Hepatocyte (in vitro differentiated cells): Measurements from ENCODE around the gene ZIM2.

ENCODE experiments used
- CTCF ChIP-seq: fragments of 200-600 bp; sonication (generic); IDR thresholded peaks from 2 replicates; pipeline ENCODE4 v1.5.1; 2016; ENCODE audit warnings: antibody characterized with exemption, mild to moderate bottlenecking; ENCODE audit not compliant: poor library complexity
- EZH2 ChIP-seq: fragments of 200-600 bp; sonication (generic); IDR thresholded peaks from 2 replicates; pipeline ENCODE4 v1.6.1; 2016; ENCODE audit warnings: antibody characterized with exemption, mild to moderate bottlenecking, borderline replicate concordance

GRCh38 chr19:56877069-56877715, 36.7 kb upstream of the ZIM2 start:
- TF ChIP-seq CTCF: no peak
- TF ChIP-seq EZH2: no peak
